Lower leg skin (tissue), 4 donors: ENCODE data around the gene MAPK14. TPM values are rescaled to one million over a fixed set of nuclear protein-coding genes. Genes with fewer than 3 reads are reported as not detected.

Experiments used
- DNase-seq, 2 donors: peaks; one replicate each; pipeline ENCODE4 v3.0.0-alpha.2; 2019; ENCODE audit warnings: low spot score in 2 of 2
- H3K4me3 ChIP-seq: fragments of 200-600 bp; sonication (generic); 2 replicates; pipeline ENCODE4 v1.5.1; 2017; ENCODE audit warnings: mild to moderate bottlenecking, low read depth; ENCODE audit not compliant: poor library complexity, severe bottlenecking
- POLR2A ChIP-seq, 2 donors: fragments of 450-650 bp; IDR thresholded peaks; one replicate each; pipeline ENCODE4 v1.6.1; 2016 to 2017; ENCODE audit warnings: antibody characterized with exemption in 2 of 2, mild to moderate bottlenecking in 1 of 2, moderate library complexity in 1 of 2
- WGBS, 2 donors: methylation state at CpG; one replicate each; pipeline ENCODE4 v1.1.5; 2018; 5-methylcytosine and 5-hydroxymethylcytosine counted together
- intact Hi-C: fragments of 100-400 bp; cut with DNase I; formaldehyde crosslinking; loops from one replicate; pipeline ENCODE4 v1.15.0; 2023; ENCODE audit warnings: low total_unique reads
- total RNA-seq, 4 donors: library from RNA; depleted of rRNA; stranded (reverse); fragments of >200 nt; gene quantifications; one replicate each; pipeline ENCODE4 v1.1.0, GENCODE V29; 2016
- TF ChIP-seq, protein P1 (sequence below), 3 donors: fragments of 450-650 bp; IDR thresholded peaks; one replicate each; pipeline ENCODE4 v1.5.1; 2016; ENCODE audit warnings: antibody characterized with exemption in 3 of 3, mild to moderate bottlenecking in 3 of 3, moderate library complexity in 2 of 3

The MAPK14 gene
- total RNA-seq, 4 donors from 2014 or later, result 63.0 to 153 (median 77.7) TPM

DNA sequence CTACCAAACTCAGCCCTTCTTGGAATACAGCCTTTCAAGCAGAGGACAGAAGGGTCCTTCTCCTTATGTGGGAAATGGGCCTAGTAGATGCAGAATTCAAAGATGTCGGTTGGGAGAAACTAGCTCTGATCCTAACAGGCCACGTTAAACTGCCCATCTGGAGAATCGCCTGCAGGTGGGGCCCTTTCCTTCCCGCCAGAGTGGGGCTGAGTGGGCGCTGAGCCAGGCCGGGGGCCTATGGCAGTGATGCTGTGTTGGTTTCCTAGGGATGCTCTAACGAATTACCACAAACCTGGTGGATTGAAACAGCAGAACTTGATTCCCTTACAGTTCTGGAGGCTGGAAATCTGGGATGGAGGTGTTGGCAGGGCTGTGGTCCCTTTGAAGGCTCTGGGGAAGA, 111.8 kb downstream of the MAPK14 start:
- H3K4me3 ChIP-seq, result no peak overlapping the region
- 46 to 53% methylated on average over 7 of the region's 7 CpGs for WGBS, 2 donors
- intact Hi-C loops, result loop anchor here (10.0 kb wide), 1 partner anchor 55 kb away; the partner anchor contains the start of gene BRPF3
- no peak for TF ChIP-seq POLR2A (IDR thresholded peaks at IDR 0.05)
- TF ChIP-seq, protein P1, sequence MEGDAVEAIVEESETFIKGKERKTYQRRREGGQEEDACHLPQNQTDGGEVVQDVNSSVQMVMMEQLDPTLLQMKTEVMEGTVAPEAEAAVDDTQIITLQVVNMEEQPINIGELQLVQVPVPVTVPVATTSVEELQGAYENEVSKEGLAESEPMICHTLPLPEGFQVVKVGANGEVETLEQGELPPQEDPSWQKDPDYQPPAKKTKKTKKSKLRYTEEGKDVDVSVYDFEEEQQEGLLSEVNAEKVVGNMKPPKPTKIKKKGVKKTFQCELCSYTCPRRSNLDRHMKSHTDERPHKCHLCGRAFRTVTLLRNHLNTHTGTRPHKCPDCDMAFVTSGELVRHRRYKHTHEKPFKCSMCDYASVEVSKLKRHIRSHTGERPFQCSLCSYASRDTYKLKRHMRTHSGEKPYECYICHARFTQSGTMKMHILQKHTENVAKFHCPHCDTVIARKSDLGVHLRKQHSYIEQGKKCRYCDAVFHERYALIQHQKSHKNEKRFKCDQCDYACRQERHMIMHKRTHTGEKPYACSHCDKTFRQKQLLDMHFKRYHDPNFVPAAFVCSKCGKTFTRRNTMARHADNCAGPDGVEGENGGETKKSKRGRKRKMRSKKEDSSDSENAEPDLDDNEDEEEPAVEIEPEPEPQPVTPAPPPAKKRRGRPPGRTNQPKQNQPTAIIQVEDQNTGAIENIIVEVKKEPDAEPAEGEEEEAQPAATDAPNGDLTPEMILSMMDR (IDR thresholded peaks at IDR 0.05), result no peak
- DNase-seq, result no peak

- no peak overlapping the region for H3K4me3 ChIP-seq
- WGBS, 2 donors, result 66 to 69% methylated on average over 8 of the region's 8 CpGs
Measured at GRCh38 chr6:36139991-36140710, 112.5 kb downstream of the MAPK14 start.

DNA sequence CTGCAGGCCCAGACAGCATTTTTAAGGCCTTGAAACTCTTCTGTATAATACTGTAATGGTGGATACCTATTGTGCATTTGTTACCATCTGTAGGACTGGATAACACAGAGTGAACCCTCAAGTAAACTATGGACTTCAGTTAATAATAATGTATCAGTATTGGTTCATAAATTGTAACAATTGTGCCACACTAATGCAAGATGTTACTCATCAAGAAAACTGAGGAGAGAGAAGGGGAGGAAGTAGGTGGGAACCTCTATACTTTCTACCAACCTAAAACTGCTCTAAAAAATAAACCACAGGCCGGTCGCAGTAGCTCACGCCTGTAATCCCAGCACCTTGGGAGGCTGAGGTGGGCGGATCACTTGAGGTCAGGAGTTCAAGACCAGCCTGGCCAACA, 113.5 kb downstream of the MAPK14 start:
- intact Hi-C loops, result loop anchor here (10.0 kb wide), 1 partner anchor 1636 kb away; no protein-coding TSS in a partner anchor
- DNase-seq, result no peak
- no peak for TF ChIP-seq POLR2A (IDR thresholded peaks at IDR 0.05)
- TF ChIP-seq, protein P1 (IDR thresholded peaks at IDR 0.05), result no peak
- no peak overlapping the region for H3K4me3 ChIP-seq
- WGBS, 2 donors, result 81 to 92% methylated on average over 4 of the region's 4 CpGs

More at GRCh38 chr6:36139991-36140710, 112.5 kb downstream of the MAPK14 start:
- DNase-seq, result no peak
- intact Hi-C loops, result loop anchor here (10.0 kb wide), 2 partner anchors 55 to 1635 kb away; partner anchors contain the start of gene BRPF3
- TF ChIP-seq, protein P1 (IDR thresholded peaks at IDR 0.05), result no peak
- TF ChIP-seq POLR2A (IDR thresholded peaks at IDR 0.05), result no peak

GRCh38 chr6:36141961-36142360, 114.4 kb downstream of the MAPK14 start:
- DNase-seq, result no peak
- 94 to 99% methylated on average over 4 of the region's 4 CpGs for WGBS, 2 donors
- H3K4me3 ChIP-seq, result no peak overlapping the region
- intact Hi-C loops, result loop anchor here (10.0 kb wide), 1 partner anchor 1637 kb away; no protein-coding TSS in a partner anchor
- TF ChIP-seq, protein P1 (IDR thresholded peaks at IDR 0.05), result no peak
- TF ChIP-seq POLR2A (IDR thresholded peaks at IDR 0.05), result no peak

DNA sequence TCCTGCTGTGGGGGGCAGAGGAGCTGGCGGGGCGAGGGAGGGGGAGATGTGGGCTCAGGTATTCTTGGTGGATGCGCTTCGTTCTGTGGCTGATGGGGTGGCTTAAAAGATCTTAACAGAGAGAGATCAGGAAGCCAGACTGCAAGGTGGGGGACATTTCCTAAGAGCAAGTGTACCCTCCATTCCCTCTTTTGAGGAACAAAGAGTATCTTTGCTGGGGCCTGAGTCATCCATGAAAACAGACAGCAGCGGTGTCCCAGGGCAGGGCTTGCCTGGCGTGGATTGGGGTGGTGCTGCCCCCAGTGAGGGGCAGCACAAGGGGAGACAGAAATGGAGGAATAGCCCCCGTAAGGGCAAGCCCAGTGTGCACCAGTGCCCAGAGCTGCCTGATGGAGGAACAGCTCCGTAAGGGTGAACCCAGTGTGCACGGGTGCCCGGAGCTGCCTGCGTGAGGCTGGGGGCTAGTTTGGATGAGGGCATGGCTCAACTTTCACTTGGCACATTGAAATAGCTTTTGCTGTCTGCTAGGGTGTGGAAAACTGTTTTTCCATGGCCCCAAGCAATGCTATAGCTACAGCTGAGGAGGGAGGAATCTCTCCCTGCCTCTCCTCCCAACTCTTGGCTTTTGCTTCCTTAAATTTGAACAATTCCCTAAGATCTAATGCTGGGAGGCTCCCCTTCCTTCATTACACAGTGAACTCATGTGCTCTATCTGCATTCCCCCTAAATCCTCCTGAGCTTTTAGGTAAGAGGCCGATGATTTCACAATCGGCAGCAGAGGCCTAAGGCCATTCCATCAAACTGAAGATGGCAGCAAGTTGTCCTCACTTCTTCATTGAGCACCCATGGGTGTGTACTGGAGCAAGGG, 115.6 kb downstream of the MAPK14 start:
- no peak for DNase-seq
- H3K4me3 ChIP-seq, result no peak overlapping the region
- no peak for TF ChIP-seq POLR2A (IDR thresholded peaks at IDR 0.05)
- TF ChIP-seq, protein P1 (IDR thresholded peaks at IDR 0.05), result no peak
- intact Hi-C loops, result loop anchor here (10.0 kb wide), 1 partner anchor 1638 kb away; no protein-coding TSS in a partner anchor
- 69 to 71% methylated on average over 11 to 13 of the region's 13 CpGs for WGBS, 2 donors
